Parathyroid adenoma (tissue), 2 donors: ENCODE measurements around the gene SOX8.

Experiments
- H2AFZ ChIP-seq: fragments of 300-600 bp; sonication (generic); one replicate; pipeline ENCODE4 v1.7.0; 2017; ENCODE audit warnings: antibody characterized with exemption, mild to moderate bottlenecking
- H3K27ac ChIP-seq: fragments of 300-600 bp; sonication (generic); one replicate; pipeline ENCODE4 v1.7.0; 2017
- H3K27me3 ChIP-seq: fragments of 300-600 bp; sonication (generic); one replicate; pipeline ENCODE4 v1.7.0; 2017; ENCODE audit warnings: low read length; ENCODE audit not compliant: control insufficient read depth, insufficient read depth
- H3K36me3 ChIP-seq: fragments of 300-600 bp; sonication (generic); one replicate; pipeline ENCODE4 v1.7.0; 2017; ENCODE audit warnings: low read length; ENCODE audit not compliant: control insufficient read depth, insufficient read depth
- H3K4me1 ChIP-seq: fragments of 300-600 bp; sonication (generic); one replicate; pipeline ENCODE4 v1.7.0; 2017; ENCODE audit warnings: control low read depth
- H3K4me2 ChIP-seq: fragments of 300-600 bp; sonication (generic); one replicate; pipeline ENCODE4 v1.7.0; 2017; ENCODE audit warnings: low read length
- H3K4me3 ChIP-seq: fragments of 300-600 bp; sonication (generic); one replicate; pipeline ENCODE4 v1.7.0; 2017; ENCODE audit warnings: low read depth, low read length
- H3K79me2 ChIP-seq: fragments of 300-600 bp; sonication (generic); one replicate; pipeline ENCODE4 v1.7.0; 2017; ENCODE audit warnings: control low read depth
- H3K9ac ChIP-seq: fragments of 300-600 bp; sonication (generic); one replicate; pipeline ENCODE4 v1.7.0; 2017; ENCODE audit warnings: mild to moderate bottlenecking
- H3K9me3 ChIP-seq: fragments of 300-600 bp; sonication (generic); one replicate; pipeline ENCODE4 v1.7.0; 2017; ENCODE audit warnings: low read length; ENCODE audit not compliant: control insufficient read depth
- TF ChIP-seq, protein P1 (sequence below): fragments of 300-600 bp; sonication (generic); IDR thresholded peaks from one replicate; pipeline ENCODE4 v1.7.0; 2017; ENCODE audit warnings: antibody characterized with exemption, mild to moderate bottlenecking
- donor health status: primary hyperparathyroidism.

The SOX8 gene

DNA sequence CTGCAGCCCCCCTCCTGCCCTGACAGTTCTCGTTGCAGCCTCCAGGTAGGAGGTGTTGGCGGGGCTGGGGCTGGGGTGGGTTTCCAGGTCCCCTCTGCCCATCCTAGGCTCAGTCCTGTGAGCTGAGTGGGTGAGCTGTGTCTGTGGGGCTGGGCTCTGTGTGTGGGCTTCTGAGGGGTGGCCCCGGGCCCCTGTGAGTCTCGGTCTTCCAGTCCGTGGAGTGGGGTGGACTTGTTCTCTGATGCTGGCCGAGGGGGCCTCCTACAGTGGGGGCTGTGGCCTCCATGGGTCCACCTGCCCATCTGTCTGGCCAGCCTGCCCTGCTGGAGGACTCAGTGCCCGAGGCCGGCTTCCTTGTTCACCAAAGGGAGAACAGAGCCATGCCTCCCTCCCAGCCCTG is 32.7 kb downstream of the SOX8 start:
- no peaks in the 10 kb centered on the region for H3K9me3 ChIP-seq
- no peak overlapping the region for H3K4me2 ChIP-seq
- no peak overlapping the region for H3K9ac ChIP-seq
- no peaks in the 10 kb centered on the region for H3K27me3 ChIP-seq
- no peak overlapping the region for H2AFZ ChIP-seq
- H3K36me3 ChIP-seq, result no peaks in the 10 kb centered on the region
- no peaks in the 10 kb centered on the region for H3K79me2 ChIP-seq
- no peaks in the 10 kb centered on the region for H3K4me1 ChIP-seq
- H3K27ac ChIP-seq, result no peak overlapping the region
- TF ChIP-seq, protein P1, sequence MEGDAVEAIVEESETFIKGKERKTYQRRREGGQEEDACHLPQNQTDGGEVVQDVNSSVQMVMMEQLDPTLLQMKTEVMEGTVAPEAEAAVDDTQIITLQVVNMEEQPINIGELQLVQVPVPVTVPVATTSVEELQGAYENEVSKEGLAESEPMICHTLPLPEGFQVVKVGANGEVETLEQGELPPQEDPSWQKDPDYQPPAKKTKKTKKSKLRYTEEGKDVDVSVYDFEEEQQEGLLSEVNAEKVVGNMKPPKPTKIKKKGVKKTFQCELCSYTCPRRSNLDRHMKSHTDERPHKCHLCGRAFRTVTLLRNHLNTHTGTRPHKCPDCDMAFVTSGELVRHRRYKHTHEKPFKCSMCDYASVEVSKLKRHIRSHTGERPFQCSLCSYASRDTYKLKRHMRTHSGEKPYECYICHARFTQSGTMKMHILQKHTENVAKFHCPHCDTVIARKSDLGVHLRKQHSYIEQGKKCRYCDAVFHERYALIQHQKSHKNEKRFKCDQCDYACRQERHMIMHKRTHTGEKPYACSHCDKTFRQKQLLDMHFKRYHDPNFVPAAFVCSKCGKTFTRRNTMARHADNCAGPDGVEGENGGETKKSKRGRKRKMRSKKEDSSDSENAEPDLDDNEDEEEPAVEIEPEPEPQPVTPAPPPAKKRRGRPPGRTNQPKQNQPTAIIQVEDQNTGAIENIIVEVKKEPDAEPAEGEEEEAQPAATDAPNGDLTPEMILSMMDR, result no peak
- no peak overlapping the region for H3K4me3 ChIP-seq

DNA sequence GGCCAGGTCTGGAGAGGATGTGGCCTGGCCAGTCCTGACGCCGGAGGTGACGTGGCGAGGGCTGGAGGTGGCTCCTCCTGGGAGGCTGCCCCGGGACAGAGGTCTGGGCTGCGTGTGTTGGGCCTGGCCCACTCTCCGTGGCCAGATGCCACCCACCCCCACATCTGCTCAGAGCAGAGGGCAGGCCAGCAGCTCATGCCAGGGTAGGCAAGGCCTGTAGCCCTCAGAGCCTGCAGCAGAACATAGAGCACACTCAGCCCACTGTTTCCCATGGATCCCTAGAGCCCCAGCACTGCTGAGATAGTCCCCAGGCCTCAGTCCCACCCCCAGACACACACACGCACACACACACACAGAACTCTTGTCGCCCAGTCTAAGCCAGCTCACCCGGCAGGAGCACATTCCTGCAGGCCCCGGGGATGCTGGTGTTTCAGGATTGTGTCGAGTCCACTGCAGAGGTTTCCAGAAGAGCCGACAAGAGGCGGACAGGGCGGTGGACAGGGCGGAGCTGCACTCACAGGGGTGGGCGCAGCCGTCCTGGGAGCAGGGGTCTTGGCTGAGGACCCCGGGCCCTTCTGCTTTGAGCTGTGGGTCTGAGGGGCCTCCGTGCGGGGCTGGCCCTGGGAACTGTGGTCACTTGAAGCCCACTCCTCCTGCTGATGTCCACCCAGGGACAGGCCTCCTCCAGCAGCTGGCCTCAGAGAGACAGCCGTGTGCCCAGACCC is 33.4 kb downstream of the SOX8 start:
- TF ChIP-seq, protein P1, result no peak
- Histone ChIP-seq H3K9ac (no peak overlapping the region), H3K27me3 (no peaks in the 10 kb centered on the region), H3K4me1 (no peaks in the 10 kb centered on the region), H3K27ac (no peak overlapping the region), H3K79me2 (no peaks in the 10 kb centered on the region), H3K36me3 (no peaks in the 10 kb centered on the region), H3K4me2 (no peak overlapping the region), H2AFZ (no peak overlapping the region), H3K9me3 (no peaks in the 10 kb centered on the region), H3K4me3 (no peak overlapping the region)

DNA sequence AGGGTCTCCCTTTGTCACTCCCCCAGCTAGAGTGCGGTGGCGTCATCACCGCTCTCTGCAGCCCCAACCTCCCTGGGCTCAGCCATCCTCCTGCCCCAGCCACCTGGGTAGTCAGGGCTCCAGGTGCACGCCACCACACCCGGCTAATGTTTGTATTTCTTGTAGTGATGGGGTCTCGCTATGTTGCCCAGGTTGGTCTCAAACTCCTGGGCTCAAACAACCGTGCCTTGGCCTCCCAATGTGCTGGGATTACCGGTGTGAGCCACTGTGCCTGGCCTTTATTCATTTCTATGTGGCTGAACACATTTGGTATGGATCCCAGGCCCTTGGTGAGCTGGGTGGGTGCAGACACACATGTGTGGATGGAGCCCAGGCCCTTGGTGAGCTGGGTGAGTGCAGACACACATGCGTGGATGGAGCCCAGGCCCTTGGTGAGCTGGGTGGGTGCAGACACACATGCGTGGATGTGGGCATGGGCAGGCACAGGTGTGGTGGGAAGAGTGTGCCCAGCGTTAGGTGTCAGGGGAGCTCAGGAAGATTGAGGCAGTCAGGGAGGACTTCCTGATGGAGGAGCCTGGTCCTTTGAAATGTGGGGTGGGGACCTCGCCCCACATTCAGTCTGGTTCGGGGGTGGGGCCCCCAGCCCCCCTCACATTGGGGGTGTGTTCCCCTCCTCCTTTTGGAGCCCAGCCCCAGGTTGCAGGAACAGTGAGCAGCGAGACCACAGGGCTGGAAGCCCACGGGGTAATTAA is 37.1 kb downstream of the SOX8 start:
- Histone ChIP-seq H3K4me1 (no peaks in the 10 kb centered on the region), H3K79me2 (no peaks in the 10 kb centered on the region), H3K9me3 (no peaks in the 10 kb centered on the region), H3K27ac (no peak overlapping the region), H3K27me3 (no peaks in the 10 kb centered on the region), H2AFZ (no peak overlapping the region), H3K9ac (no peak overlapping the region), H3K4me3 (no peak overlapping the region), H3K4me2 (peak overlapping the region; percentile 13), H3K36me3 (no peaks in the 10 kb centered on the region)
- TF ChIP-seq, protein P1, result no peak

DNA sequence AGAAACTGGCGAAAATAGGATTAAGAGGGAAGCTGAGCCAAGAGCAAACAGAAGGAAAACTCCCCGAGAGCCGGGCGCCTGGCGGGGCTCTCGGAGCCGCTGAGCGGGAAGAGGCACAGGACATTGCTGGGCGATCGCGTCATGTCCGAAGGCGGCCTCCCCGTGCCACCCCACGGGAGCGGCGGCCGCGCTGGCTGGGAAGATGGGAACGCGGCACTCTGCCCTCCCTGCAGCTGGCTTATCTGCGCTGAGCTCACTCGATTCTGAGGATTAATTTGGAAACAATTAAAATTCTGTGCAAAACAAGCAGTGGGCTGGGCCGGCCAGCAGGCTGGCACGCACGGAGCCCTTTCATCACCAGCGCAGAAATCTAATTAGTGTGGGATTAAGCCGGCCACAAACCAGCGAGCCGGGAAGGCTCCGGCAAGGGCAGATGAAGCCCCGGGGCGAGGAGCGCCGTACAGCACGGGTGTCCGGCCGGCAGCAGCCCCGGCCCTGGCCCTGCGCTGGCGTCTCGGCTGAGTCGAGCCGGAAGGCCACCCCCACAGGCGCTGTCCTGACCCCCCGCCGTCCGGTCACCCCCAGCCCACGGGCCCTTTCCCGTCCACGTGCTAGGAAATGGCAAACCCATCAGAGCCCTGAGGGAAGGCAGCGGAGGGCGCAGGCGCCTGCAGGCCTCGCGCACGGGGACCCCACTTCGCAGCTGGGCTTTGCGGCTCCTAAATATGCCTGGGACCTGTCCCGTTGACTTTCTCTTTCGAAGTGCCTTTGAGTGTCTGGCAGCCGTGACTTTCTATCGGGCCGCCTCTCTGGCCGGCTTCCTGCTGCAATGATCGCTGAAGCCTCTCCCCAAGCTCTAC is 37.9 kb downstream of the SOX8 start:
- H3K27me3 ChIP-seq, result no peaks in the 10 kb centered on the region
- no peaks in the 10 kb centered on the region for H3K9me3 ChIP-seq
- H3K36me3 ChIP-seq, result no peaks in the 10 kb centered on the region
- H3K79me2 ChIP-seq, result no peaks in the 10 kb centered on the region
- no peaks in the 10 kb centered on the region for H3K4me1 ChIP-seq
- no peak overlapping the region for H2AFZ ChIP-seq
- no peak overlapping the region for H3K27ac ChIP-seq
- no peak overlapping the region for H3K9ac ChIP-seq
- TF ChIP-seq, protein P1, result no peak
- H3K4me3 ChIP-seq, result no peak overlapping the region
- H3K4me2 ChIP-seq, result peak overlapping the region; percentile 26
